GM18951 (cell line): ENCODE data around the gene ANO9.
"Not testable (repeated sequence)": the region's sequence is repeated elsewhere in the genome, so short reads cannot be mapped to it uniquely, and the experiment has no call there.

Source experiments
- POLR2A ChIP-seq: IDR thresholded peaks from 4 replicates; pipeline ENCODE4 v1.6.1; 2011; ENCODE audit warnings: mild to moderate bottlenecking; ENCODE audit not compliant: insufficient read length, insufficient read depth; ENCODE audit errors: extremely low read depth
- in situ Hi-C: fragments of 300-500 bp; cut with MboI; formaldehyde crosslinking; loops from one replicate; pipeline ENCODE4 v1.12.0; 2022; ENCODE audit warnings: low sequenced_read_pairs, mixed read lengths, inconsistent platforms; ENCODE audit not compliant: unreplicated experiment

The ANO9 gene

DNA sequence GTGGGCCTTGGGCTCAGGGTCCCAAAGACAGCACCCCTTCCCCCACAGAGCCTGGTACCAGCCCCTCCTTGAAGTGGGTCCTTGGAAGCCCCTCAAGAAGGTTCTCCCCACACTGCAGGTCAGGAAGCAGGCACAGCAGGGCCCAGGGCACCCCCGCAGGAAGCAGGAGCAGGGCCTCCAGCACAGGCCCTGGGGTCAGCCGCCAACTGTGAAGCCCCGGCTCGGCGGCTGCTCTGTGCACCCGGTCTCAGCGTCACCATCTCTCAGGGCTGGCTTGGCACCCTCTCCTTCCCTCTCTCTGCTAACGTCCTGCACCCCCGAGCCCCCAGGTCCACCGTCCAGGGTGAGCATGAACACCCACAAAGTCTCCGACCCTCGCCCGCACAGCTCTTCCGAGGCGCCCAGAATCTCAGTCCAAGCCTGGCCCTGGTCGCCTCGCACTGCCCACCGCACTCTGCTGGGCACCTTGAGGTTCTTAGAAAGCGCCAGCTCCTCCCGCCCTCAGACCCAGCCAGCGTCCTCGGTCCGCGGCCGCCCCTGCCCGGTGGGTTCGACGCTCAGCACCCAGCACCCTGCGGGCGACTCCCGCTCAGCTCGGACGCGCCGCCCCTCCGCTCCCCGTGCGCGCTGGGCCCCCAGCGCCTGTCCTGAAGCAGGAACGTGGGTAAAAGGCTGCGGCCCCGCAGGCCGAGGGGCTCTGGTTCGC lies 25.6 kb downstream of the ANO9 start:
- TF ChIP-seq POLR2A = no peak
- in situ Hi-C loops = no loop called here

DNA sequence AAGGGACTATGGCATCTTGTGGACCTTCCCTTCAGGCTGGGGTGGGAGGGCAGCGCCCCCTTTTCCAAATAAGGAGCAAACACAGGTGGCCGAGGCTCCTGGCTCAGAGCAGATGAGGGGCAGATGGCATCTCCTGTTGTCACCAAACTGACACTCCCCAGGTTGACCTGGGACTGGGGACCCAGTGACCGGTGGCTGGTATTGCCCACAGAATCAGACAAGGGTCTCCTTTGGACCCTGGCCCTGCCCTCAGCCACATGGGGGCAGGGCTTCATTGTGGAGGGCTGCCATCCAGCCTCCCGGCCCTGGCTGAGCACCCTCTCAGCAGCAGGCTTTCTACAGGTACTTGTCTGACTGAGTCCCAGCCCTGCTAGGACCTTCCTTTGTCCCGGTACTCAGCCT lies 26.2 kb downstream of the ANO9 start:
- in situ Hi-C loops = no loop called here
- TF ChIP-seq POLR2A = no peak

DNA sequence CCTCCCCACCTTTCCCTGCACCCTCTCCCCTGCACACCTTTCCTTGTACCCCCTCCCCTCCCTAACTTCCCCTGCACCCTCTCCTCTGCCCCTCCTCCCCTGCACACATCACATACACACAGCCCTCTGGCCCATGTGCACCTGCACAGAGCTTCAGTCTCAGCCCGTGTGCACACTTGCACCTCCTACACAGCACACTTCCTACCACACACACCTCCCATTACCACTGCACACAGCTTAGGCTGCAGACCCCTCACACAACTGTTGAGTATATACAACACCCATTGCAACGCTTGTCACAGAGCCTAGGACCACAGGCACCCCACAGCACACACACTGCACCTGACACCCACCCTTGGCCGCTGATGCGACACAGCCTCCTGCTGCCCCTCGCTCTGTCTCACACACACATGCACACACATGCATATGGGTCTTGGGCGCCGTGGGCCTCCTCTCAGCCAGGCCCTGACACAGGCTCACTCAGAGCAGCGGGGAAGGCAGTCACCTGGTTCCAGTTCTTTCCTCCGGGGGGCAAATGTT lies 27.4 kb downstream of the ANO9 start:
- no peak for TF ChIP-seq POLR2A
- in situ Hi-C loops = no loop called here

DNA sequence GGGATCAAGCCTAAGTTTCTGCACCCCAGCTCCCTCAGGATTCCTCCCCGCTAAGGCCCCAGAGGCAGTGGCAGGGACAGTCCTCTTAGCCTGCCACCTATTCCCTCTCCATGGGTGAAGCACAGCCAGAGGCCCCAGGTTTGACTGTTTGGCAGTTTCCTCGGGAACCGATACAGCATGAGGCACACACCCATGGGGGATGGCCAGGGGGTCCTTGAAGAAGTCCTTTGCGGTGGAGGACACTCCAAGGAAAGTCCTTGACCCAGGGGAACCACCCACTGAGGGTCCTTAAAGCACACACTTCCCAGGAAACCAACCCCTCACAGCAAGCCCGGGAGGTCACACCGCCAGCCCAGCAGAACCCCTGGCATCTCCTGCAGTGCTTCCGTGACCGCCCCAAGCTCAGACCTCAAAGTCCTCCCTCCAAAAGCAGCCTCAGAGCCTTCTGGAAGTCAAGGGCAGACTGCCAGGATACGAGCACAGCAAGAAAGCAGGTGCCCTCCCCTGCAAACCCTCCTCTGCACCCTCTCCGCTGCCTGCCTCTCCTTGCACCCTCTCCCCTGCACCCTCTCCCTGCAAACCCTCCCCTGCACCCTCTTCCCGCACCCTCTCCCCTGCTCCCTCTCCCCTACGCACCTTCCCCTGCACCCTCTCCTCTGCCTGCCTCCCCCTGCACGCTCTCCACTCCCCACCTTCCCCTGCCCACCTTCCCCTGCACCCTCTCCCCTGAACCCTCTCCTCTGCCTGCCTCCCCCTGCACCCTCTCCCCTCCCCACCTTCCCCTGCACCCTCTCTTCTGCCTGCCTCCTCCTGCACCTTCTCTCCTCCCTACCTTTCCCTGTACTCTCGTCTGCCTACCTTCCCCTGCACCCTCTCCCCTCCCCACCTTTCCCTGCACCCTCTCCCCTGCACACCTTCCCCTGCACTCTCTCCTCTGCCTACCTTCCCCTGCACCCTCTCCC lies 28.4 kb downstream of the ANO9 start:
- in situ Hi-C loops = no loop called here
- TF ChIP-seq POLR2A = no peak

DNA sequence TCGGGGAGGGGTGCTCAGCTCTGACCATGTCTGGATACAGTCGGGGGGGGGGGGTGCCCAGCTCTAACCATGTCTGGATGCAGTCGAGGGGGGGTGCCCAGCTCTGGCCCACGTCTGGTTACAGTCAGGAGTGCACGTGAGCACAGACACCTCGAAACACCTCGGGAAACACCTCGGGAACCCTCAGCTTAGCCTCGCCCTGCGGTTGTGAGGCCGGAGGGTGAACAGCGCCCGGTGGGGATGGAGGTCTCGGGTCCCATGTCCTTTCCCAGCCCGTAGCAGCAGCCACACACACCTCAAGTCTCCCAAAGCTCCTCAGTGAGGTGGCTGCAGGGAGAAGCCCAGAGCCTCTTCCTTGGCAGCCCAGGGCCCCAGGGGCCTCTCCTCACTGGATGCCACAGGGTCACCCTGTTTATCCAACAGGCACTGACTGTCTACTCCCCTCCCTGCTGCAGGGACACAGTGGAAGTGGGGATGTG lies 29.1 kb downstream of the ANO9 start:
- in situ Hi-C loops = no loop called here
- no peak for TF ChIP-seq POLR2A

DNA sequence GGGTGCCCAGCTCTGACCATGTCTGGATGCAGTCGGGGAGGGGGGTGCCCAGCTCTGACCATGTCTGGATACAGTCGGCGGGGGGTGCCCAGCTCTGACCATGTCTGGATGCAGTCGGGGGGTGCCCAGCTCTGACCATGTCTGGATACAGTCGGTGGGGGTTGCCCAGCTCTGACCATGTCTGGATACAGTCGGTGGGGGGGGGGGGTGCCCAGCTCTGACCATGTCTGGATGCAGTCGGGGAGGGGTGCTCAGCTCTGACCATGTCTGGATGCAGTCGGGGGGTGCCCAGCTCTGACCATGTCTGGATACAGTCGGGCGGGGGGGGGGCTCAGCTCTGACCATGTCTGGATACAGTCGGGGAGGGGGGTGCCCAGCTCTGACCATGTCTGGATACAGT lies 30.3 kb downstream of the ANO9 start:
- in situ Hi-C loops = not testable (repeated sequence)

DNA sequence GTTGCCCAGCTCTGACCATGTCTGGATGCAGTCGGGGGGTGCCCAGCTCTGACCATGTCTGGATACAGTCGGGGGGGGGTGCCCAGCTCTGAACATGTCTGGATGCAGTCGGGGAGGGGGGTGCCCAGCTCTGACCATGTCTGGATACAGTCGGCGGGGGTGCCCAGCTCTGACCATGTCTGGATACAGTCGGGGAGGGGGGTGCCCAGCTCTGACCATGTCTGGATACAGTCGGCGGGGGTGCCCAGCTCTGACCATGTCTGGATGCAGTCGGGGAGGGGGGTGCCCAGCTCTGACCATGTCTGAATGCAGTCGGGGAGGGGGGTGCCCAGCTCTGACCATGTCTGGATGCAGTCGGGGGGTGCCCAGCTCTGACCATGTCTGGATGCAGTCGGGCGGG lies 31.1 kb downstream of the ANO9 start:
- in situ Hi-C loops = not testable (repeated sequence)

DNA sequence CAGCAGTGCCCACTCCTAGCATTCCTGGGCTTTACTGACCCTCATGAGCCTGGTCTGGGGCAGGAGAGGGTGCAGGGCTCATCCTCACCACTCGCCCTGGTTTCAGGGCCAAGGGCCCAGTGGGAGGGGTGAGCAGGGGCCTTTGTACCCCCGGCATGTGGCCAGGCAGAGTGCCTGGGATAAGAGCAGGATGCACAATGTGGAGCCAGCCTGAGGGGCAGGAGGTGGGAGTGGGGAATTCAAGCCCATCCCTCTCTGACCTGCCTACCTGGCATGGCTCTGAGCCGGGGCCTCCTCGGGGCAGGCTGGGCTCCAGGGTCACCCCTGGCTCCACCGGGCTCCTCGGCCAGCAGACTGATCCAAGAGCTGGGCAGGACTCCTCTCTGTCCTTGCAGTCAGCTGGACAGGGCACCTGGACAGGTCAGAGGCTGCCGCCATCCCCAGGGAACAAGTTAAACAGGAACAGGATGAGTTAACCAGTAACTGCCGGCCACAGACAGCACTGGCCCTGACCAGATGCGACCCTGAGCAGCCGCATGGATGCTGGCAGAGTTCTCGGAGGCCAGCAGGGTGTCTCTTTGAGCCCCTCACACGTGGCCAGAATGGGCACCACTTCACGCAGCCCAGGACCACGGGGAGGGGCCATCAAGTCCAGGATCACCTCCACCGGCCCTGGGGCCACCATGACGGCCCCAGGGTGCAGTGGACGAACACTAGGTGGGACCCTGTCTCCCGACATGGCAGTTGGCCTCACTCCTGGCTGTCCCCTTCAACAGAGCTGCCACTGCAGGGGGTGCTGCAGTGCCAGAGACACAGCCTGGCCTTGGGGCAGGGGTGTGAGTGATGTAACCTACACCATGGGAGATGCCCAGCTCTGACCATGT lies 32.0 kb downstream of the ANO9 start:
- in situ Hi-C loops = no loop called here
- no peak for TF ChIP-seq POLR2A

DNA sequence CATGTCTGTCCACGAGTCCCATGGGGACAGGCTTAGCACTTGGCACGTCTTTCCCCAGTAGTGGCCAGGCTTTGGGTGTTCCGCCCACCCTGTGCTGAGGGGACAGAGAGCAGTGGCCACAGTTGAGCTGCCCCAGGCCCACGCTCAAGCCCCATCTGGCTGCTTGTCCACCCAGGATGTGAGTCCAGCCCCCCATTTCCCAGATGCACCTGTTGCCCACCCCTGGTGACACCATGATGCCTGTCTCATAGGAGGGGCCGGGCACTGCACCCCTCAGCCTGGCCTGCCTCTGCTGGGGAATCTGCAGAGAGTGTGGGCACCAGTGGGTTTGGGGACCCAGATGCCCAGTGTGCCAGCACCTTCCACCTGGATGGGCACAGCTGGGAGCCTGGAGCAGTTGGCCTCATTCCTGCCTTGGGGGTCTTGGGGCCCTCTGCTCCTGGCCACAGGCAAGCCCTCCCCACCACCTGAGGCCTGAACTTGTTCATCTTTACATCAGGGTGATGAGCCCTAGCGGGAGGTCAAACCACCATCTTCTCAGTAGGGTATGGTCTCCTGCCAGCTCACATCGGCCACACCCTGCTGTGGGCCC lies 32.7 kb downstream of the ANO9 start:
- in situ Hi-C loops = no loop called here
- no peak for TF ChIP-seq POLR2A

DNA sequence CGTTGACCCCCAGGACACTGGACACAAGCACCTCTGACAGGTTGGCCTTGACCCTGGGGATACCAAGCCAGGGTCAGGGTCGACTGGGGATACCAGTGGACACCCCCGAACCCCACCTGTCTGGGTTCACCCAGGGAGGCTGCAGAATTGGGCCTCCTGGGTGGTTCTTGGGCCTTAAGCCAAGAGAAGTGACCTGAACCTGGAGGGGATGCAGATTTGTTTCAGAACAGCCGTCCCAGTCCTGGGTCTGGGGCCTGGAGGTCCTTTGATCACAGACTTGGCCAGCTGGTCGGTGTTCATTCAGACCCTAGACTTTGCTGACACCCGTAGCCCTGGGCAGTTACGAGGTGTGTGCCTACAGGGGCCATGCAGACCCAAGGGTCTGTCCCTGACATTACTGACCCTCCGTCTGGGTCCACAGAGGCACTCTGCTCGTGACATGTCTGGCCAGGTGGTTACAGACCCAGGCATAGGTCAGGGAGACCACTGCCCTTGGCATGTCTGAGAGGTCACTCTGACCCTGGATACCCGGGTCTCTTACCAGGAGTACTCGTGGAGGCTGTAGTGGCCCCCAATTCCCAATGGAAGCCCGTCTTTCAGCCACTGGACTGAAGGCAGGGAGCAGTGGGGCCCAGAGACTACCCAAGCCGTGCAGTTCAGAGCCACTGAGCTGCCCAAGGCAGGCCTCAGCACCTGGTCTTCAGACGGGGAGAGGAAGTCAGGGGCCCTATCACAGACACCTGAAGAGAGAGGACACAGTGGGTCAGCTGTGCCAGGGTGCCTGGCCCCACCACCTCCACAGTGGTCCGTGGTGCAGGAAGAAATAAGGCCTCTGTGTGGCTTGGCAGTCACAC lies 33.4 kb downstream of the ANO9 start:
- no peak for TF ChIP-seq POLR2A
- in situ Hi-C loops = no loop called here

DNA sequence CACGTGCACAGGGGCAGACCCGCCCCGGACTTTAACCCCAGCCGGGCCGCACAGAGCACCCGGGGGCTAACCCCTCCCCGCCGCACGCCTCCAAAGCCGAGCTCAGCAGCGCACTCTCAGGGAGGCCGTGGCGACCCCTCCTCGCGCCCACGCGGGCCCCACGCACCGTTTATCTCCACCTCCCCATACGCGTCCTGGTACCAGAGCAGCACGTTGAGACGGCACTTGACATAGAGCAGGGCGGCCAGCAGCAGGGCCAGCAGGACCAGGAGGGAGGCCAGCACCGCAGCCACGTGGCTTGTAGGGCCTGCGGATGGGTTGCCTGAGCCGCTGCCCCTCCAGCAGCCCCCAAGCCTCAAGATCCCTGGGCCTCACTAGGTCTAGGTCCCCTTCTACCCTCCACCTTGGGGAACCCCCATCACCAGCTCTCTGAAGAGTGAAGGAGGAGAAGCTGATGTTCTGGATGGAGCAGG lies 34.1 kb downstream of the ANO9 start:
- in situ Hi-C loops = no loop called here
- no peak for TF ChIP-seq POLR2A
